NCI-H2171 treated with DMSO at 0.1 percent for 48 hours (cell line): ENCODE results near the gene FBXO15.
A peak's percentile ranks its signal among the peaks of the same experiment; 100 is the strongest.

Source experiments
- DNase-seq: peaks from one replicate; lab custom pipeline; 2025; lab: John Stamatoyannopoulos, UW

FBXO15 gene

GRCh38 chr18:74113711-74114110 lies 33.9 kb downstream of the FBXO15 start:
- DNase-seq, result no peak

- DNase-seq, result no peak
These were observed 36.7 kb downstream of the FBXO15 start for GRCh38 chr18:74110976-74111375.

GRCh38 chr18:74110149-74110548 lies 37.5 kb downstream of the FBXO15 start:
- no peak for DNase-seq

DNA sequence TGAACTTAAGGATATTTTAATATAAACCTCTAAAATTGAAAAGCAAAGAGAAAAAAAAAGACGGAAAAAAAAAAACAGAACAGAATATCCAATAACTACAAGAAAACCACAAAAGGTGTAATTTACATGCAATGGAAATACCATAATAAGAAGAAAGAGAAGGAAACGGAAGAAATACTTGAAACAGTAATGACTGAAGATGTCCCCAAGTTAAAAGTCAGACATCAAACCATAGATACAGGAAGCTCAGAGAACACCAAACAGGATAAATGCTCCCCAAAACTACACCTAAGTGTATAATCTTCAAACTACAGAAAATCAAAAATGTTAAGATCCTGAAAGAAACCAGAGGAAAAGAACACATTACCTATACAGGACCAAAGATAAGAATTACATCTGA lies 39.2 kb downstream of the FBXO15 start:
- DNase-seq, result no peak

GRCh38 chr18:74097803-74098202 lies 49.8 kb downstream of the FBXO15 start:
- DNase-seq, result peak; percentile 59

GRCh38 chr18:74092922-74093321 lies 54.7 kb downstream of the FBXO15 start:
- DNase-seq, result no peak

- no peak for DNase-seq
These were observed 63.3 kb downstream of the FBXO15 start for GRCh38 chr18:74084184-74084855.

DNA sequence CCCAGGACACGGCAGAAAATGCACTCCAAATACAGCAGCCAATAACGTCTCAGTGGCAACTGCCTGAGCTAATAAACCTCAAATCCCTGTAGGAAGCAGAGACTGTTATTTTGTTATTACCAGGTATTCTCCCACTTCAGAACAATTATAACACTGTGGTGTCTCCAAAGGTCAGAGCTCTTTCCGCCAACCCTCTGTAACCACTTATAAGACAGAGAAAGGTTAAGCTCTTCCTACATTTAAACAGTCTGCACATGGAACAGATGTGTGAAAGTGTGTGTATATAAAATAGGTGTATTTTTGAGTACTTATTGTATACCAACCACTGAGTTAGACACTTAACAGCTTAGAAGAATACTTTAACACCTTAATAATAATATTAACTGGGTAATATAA lies 64.1 kb downstream of the FBXO15 start:
- no peak for DNase-seq

- DNase-seq, result no peak
These were observed 64.7 kb downstream of the FBXO15 start for GRCh38 chr18:74082742-74083556.

DNA sequence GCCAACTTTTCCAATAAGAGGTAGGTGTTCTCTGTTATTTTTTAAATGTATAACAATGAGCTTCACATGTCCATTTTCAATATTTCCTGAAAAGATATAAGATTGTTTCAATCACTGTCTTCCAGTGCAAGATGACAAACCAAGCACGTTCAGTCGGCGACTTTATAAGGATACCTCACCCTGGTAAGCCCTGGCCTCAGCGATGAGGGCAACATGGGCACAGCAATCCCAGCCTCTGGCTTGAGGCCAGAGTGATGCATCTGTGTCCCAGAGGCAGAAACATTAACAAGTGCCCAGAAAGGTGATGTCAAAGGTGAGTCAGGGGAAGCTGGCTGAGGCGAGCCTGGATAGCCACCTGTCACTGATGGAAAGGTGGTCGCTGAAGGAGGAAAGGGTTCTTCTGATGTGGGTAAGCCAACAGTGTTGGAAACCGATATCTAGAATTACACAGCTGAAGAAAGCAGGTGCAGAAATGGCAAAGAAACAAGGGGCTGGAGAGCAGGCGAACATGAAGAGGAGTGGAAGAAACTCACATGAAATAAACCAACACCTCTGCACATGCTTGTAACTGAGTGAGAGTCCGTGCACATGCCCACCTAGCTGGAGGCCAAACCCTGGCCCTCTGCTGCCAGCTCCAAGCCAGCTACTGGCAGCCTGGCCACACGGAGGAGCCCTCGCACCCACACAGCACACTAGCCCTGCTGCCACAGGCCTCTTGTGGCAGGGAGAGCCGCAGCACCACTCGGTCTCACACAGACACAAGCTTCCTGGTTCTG lies 65.5 kb downstream of the FBXO15 start:
- no peak for DNase-seq

- no peak for DNase-seq
These were observed 69.4 kb downstream of the FBXO15 start for GRCh38 chr18:74078257-74078656.

- no peak for DNase-seq
These were observed 72.7 kb downstream of the FBXO15 start for GRCh38 chr18:74074668-74075564.

- DNase-seq, result no peak
These were observed 73.5 kb downstream of the FBXO15 start for GRCh38 chr18:74073957-74074667.

DNA sequence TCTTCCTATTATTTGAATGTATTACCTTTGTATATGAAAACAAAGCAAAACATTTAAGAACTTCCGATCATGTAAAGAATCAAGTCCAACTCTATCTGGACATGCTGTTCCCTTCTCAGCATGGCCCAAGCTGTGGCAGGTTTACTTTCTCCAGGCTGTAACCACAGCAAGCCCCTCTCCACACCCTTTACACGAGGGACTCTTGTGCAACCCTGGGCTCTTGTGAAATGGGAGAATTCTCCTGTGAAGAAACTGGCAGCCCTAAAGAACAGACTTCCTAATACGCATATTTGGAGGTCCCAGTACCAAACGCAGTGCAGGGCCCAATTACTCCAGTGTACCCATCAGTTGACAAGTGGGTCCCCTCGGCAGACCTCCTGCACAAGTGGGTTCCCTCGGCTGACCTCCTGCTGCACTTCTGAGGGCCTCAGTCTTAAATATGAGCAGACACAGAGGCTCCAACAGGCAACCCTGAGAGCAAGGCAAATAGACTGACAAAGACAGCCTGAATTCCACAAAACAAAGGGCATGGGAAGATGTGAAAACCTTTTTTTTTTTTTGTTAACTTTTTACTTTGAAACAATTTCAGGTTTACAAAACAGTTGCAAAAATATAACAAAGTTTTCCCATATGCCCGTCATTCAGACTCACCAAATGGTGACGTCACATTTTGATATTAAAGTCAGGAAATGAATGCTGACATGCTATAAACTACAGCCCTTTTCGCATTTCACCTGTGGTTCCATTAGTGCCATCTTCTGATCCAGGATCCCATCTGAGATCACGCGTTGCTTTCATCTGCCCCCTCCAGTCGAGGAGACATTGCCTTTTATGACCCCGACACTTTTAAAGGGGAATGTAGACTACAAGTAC lies 78.2 kb downstream of the FBXO15 start:
- no peak for DNase-seq

- DNase-seq, result no peak
These were observed 79.3 kb downstream of the FBXO15 start for GRCh38 chr18:74068296-74068695.

DNA sequence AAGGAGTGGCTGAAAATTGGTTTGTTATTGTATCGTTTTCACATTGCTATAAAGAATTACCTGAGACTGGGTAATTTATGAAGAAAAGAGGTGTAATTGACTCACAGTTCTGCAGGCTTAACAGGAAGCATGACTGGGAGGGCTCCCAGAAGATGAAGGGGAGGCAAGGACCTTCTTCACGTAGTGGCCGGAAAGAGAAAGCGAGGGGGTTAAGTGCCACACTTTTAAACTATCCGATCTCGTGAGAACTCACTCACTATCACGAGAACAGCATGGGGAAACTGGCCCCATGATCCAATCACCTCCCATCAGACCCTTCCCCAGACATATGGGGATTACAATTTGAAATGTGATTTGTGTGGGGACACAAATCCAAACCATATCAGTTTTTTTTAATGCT lies 81.6 kb downstream of the FBXO15 start:
- no peak for DNase-seq

- no peak for DNase-seq
These were observed 82.3 kb downstream of the FBXO15 start for GRCh38 chr18:74065366-74065765.

DNA sequence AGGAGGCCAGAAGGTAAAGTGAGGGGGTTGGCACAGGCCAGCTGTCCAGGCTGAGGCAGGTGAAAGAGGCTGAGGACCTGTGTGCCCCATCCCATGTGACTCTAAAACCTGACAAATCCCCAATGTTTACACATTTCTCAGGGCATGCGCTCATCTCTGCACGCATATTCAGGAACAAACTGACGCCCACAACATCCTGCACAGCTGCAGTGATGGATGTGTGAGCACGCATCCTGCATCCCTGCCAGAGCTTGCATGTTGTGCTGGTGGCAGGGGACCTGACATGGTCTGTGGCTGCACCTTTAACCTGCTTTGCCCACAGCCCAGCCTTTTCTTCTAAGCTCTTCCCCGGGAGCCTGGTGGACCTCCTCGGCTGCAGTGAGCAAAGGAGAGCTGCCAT lies 83.1 kb downstream of the FBXO15 start:
- no peak for DNase-seq

GRCh38 chr18:74063557-74063956 lies 84.1 kb downstream of the FBXO15 start:
- DNase-seq, result no peak

DNA sequence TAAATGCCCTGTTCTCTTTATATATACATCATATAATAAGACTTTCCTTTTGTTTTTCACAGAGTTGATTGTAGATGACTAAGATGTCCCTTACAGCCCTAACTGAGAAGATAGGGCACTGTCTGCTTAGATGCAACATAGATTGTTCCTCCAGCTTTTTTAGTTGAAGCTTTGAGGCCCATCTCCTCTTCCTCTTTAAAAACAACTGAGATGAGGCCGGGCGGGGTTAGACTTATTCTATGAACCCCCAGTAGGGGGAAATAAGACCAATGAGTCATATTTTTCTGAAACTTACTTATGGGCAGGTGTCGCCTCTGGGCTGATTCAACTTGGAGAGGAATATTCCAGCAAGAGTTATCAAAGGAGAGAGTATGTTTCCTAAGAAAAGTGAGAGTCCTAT lies 84.6 kb downstream of the FBXO15 start:
- DNase-seq, result no peak
